GM11168 (cell line): ENCODE measurements around the gene SLC7A1.

Source experiments
- in situ Hi-C: fragments of 300-500 bp; cut with MboI; formaldehyde crosslinking; loops from one replicate; pipeline ENCODE4 v1.12.0; 2022; ENCODE audit warnings: low sequenced_read_pairs; ENCODE audit not compliant: unreplicated experiment

Gene SLC7A1

DNA sequence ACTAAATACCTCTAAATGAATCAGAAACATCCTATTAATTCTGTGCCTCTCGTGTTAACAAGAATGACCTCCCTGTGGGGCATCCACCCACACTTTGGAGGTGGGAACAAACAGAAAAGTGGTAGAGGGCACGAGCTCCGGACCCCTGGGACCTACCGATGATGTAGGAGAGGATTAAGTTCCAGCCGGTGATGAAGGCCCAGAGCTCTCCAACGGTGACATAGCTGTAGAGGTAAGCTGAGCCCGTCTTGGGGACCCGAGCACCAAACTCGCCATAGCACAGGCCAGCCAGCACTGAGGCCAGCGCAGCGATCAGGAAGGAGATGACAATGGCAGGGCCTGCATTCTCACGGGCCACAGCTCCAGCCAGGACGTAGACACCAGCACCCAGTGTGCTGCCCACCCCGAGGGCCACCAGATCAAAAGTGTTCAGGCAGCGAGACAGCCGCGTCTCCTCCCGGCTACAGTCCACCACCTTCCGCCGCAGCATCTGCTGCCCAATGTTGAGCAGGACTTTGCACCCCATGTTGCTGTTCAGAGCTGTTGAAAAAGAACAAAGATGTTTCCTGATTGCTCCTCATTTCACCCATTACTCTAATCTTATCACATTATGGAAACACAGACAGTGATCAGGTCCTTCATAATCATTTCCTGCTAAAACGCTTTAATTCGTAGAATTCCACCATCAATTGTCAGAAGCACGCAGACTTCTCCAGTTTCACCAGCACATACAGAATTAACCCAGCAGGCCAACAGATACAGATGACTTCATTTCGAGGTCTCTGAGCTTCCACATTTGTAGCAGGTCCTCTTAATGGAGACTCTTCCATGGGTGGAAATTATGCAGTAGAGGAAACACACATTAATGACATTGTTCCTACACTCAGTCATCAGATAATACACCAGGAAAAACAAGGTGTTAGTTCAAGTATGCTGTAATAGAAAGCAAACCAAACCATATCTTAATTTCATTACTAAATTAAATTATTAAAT, 59.5 kb downstream of the SLC7A1 start:
- in situ Hi-C loops = no loop called here

DNA sequence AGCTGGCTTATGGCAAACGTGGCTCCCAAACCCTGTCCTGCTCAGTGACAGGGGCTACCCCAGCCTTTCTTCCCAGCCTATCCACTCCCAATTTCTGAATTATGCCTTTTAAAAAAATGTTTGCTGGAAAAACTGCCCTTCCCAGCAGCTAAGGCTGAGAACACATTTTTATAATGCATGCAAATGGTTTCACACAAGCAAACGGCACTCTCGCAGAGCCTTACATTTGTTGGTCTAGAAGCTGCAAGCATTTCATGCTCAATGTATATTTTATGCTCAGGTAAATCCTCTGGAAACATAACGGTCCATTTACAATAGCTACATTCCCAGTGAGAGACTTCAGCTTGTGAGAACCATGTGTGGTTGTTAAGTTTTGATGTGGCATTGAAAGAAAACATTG, 61.4 kb downstream of the SLC7A1 start:
- in situ Hi-C loops = no loop called here

DNA sequence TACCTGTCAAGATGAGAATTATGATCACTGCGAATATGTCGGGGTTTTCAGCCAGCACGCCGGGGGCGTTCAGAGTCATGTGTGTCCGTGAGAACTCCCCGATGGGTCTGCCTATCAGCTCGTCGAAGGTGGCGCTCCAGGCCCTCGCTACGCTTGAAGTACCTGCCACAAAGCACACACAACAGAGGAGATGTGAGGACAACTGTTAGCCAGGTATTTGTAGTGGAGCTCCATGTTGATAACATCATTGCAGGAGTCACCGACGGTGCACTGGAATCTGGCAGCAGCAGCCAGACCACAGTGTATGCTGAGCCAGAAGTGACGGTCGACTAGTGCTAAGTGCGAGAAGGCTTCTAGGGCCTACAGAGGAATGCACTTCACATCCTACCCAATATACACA, 62.7 kb downstream of the SLC7A1 start:
- in situ Hi-C loops = no loop called here

DNA sequence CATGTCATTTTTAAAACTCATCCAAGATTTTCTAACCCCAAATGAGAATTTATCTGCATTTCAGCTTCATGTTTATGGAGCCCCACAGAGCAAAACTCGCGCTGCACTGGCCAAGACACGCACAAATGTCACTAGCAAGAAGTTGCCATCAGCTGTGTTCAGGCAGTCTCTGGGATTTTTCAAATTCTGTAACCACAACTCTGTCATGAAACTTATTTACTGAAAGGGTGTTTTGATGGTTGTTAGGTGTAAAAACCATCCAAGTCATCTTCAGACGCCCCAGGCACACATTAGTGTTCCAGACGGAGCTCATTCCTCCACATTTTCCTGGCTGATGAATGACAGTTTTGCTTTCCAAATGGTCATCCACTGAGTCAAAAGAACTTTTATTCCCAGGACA, 63.4 kb downstream of the SLC7A1 start:
- in situ Hi-C loops = no loop called here

DNA sequence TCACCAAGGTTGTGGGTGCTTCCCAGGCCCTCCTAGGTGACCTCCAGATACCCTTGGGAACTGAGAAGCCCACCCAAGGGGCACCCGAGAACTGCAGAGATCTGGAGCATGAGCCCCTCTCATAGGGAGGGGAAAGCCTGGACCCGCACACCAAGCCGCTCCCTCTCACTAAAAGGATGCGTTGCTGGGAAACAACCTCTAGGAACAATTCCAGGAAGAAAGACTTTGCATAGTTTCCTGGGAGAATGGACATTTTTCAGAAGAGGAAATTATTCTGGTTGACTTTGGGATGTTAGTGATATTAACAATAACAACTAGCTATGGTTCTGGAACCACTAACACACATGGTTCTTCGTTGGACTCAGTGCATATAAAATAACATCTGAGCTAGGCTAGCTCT, 64.6 kb downstream of the SLC7A1 start:
- in situ Hi-C loops = no loop called here

DNA sequence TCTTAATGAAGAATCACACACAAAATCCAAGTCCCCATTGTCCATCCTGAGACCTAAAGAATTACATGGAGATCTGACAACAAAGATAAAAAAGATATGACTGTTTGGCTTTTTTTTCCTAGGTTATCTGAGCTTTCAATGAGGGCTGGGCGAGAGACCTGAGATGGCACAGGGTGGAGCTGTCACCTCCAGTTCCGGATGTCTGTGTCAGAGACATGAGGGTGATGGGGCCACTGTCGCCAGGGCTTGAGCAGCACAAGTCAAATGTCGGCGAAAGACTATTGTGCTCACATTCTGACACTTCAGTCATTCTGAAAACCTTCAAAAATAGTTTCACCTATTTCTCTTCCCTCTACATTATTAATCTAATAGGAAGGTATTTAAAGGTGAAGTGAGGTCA, 65.7 kb downstream of the SLC7A1 start:
- in situ Hi-C loops = no loop called here

DNA sequence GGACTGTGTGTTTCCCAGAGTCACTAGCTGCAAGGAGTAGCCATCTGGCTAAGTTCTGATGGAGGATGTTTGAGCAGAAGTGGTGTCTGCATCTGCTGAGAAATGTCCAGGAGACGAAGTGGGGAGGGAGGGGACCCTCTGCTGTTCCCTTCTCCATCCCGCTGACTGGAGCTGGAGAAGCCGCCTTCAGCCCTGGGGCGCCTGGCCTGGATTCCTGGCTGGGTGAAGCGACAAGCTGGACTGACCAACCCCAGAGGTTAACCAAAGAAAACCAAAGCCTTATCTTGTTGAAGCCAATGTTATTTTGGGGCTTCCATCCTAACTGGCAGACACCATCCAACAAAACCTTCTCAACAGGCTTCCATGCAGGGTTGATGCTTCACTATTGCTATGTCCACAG, 67.6 kb downstream of the SLC7A1 start:
- in situ Hi-C loops = no loop called here

DNA sequence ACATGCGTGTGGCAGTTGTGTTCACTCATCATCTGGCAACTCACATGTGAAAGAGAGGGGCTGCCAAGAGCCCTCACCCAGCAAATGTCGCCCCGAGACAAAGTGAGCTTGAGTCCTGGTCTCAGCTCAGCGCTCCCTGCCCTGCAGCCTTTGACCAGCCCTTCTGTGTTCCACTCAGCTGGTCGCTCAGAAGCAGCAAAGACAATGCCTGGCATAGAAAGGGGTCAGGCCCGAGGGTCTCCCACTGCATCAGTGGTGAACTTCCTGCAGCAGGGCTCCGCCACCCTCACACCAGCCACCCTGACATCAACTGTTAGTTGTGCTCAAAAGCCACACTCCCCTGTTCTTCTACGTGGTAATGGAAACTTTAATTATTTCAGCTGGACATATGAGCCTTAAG, 68.0 kb downstream of the SLC7A1 start:
- in situ Hi-C loops = no loop called here

DNA sequence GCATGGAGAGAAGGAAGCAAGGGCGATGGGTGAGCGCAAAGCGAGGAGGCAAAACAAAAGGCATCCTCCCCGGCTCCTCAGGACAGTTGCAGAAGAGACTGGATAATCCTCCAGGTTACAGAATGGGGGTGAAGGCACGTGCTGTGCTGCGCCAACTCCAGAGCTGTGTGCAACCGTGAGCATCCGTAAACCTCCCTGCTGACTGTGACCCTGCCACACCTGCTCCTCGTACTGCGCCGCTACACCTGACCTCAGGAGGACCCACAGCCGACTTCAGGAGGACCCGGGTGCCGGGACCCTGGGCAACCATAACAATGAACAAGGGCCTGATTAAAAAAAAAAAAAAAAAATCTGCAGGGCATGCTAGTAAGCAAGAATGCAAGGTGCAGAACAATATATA, 68.7 kb downstream of the SLC7A1 start:
- in situ Hi-C loops = no loop called here

DNA sequence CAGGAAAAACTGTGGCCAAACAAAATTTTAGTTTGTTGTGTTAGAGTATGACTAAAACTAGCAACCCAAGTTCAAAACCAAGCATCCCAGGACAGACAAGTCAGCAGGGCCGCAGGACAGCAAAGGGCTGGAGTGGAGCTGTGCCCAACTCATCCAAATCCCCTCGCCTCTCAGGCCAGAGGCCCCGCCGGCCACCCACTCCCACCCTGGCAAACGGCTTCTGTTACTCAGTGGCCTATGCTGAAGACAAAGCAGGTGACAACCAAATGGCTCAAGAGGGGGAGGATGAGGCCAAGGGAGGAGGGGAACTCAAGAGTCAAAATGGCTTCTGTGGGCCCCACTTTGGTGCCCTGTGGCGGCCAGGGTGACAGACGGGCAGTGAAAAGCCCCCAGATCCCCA, 69.7 kb downstream of the SLC7A1 start:
- in situ Hi-C loops = no loop called here

DNA sequence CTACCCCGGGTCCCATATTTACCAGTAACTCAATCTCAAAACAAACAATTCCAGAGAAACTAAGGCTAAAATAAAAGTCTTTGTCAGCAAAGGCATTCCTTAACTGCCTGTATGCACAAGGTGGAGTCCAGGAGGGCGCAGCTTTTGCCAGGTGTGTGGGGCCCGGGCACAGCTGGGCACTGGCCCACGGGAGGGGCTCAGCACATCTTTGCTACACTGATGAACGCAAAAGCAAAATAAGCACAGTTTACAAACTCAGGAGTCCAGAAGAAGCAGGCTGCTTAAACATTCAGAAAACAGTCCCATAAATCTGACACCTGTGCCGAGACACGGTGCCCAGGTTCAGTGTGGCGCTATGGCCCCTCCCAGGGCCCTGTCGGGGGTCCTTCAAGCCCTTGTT, 70.8 kb downstream of the SLC7A1 start:
- in situ Hi-C loops = no loop called here

DNA sequence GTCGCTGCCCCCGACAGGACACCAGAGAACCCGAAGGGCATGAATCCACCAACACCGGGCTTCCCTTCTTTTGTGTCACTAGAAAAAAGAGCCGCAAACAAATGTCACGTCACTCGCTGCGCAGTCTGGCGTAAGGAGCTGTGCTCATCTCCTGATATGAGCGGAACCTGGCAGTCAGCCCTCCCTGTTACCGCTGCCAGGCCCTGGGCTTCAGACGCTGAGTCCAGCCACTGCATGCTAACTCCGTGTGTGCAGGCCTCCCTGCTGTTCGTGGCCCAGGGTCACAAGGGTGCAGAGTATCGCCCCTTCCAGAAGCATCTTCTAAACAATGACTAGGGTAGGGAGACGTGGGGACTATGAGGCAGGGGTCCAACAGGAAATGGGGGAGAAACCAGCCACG, 71.3 kb downstream of the SLC7A1 start:
- in situ Hi-C loops = no loop called here

DNA sequence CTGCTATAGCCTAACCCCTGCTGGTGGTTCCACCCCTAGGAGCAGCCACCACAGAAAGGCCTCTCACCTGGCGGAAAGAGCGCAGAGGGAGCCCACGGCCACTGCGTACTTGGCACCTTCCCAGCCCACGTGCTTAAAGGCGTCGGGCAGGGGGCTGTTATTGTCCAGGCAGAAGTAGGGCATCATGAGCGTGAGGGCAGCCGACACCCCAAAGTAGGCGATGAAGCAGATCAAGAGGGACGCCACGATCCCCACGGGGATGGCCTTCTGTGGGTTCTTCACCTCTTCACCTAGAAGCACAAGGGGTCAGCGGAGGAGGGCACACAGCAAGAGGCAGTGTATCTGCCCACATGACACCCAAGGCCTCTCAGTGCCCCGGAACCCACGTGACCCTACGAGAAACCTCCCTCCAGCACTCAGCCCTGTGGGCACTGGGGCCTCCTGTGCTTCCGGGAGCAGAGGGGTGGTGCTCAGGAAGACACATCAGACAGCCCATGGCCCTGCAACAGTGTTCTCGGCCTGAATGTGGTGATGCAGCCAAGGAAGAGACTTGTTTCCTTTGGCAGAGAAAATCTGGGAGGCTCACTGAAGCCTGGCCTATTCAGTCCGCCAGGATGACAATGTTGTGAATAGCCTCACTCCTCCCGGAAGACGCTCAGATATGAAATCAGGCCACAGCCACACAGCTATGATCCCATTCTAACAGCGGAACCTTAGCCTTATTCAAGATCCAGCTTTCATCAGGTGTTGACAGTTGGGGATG, 72.1 kb downstream of the SLC7A1 start:
- in situ Hi-C loops = no loop called here

DNA sequence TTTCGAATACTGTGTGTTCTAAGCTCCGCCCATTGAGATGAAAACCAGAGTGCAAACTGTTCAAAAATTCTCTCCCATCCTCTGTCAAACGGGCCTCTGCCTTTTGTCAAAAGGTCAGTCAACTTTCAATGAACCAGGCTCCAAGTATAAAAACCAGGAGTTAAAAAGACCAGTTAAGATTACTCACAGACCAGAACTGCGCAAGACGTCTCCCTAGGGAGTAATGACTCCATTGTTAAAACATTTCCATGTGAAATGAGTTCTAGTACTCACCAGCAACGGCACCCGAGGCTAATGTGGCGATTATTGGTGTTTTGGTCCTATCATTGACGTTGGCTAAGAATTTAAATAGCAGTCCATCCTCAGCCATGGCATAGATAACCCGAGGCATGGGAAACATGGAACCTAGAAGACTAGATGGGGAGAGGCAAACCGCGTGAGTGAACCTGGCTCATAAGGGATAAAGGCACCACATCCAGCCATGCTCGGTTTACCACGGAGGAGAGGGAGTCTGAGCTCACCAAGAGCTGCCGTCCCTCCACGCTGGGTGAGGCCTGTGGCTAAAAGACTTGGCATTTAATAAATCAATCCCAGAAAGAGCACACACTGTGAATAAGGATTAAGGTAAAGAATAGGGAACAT, 73.3 kb downstream of the SLC7A1 start:
- in situ Hi-C loops = no loop called here

DNA sequence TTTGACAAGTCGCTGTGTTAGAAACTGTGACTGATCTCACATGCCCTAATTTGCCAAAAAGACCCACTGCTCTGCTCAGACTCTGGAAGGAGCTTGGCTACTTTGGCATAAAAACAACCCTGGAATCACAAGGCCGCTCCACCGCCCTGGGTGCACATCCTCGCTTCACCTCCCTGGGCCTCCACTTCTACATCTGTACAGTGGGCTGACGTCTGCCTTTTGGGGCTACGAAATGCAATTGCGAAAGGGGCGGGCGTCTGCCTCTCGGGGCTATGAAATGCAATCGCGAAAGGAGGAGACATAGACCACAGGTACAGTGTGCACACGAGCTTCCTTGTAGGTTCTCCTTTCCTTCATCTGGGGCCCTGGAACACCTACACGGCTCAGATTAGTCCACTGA, 74.2 kb downstream of the SLC7A1 start:
- in situ Hi-C loops = no loop called here

DNA sequence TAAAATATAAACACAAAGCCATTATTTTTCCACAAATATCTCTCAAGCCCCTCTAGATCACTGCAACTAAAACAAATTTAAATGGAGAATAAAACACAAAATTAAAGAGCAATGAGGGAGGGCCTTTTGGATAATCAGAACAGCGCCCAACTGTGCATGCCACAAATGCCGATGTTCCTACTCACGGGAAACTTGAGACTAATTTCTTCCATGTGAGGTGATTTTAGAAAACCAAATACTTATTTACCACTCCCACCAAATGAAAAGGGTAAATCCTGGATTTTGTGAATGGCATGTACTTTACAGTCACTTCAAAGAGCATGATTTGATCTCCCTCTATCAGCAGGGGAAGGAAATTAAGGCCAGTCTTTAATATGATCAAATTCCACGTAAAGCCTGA, 74.8 kb downstream of the SLC7A1 start:
- in situ Hi-C loops = no loop called here

DNA sequence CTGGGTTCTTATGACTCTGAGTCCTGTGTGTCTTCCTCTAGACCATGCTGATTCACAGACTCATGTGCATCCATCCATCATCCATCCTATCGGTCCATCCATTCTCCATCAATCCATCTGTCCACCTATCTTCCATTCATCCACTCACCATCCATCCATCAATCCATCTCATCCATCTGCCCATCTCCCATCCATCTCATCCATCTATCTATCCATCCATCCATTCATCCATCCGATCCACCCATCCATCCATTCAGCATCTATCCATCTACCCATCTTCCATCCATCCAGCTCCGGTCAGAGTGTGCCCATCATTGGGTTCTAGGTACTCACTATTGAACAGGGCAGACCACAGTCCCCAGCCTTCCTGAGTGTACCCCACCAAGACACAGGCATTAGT, 75.6 kb downstream of the SLC7A1 start:
- in situ Hi-C loops = loop anchor here (5.0 kb wide), 1 partner anchor 192 kb away; no protein-coding TSS in a partner anchor

DNA sequence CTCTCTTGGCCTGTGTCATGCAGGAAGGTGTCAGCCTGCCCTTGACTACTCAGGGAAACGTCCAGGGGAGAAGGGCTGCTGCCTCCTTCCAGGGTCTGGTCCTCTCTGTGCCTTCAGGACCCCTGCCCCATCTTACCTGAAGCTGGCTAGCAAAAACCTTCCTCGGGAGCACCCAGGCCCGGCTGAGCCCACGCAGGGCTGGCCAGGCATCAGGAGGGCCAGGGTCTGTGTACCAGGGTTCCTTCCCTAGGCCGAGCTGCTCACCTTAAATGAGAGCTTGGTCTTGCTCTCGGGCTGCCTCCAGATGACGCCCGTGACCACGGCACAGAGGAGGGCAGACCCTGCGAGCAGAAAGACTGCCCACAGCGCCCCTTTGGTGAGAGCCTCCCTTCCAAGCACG, 78.6 kb downstream of the SLC7A1 start:
- in situ Hi-C loops = loop anchor here (5.0 kb wide), 1 partner anchor 195 kb away; no protein-coding TSS in a partner anchor

DNA sequence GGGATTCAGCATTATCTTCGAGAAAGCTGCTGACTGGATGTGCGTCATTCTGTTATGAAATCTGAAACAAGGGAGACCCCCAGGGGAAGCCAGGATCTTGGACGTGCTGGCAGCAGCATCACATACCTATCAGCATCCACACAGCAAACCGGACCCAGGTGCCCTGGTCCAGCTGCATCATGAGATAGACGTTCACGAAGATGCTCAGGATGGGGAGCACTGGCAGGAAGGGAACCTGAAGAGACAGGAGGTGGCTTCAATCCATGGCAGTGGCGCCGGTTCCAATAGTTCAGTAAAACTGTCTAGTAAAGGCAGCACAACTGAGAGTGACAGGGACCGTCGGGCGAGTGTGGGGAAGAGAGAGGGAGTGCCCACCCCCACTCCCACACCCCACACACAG, 79.5 kb downstream of the SLC7A1 start:
- in situ Hi-C loops = loop anchor here (5.0 kb wide), 1 partner anchor 196 kb away; no protein-coding TSS in a partner anchor

DNA sequence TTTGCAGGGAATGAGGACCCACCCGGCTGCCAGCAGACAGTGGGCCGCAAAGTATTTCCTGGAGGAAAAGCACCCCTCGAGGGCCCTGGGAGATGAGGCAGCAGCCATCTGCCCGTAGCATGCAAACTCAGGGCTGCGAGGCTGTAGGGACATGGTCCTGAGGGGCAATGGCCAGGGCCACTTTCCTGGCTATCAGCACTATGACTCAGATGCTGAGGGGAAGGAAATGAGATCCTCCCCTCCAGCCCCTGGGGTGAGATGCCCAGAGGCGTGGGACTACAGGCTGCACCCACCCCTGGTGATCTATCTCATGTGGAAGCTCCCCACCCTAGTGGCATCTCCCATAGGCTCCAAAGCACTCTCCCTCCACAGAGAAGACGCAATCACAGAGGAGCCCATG, 80.1 kb downstream of the SLC7A1 start:
- in situ Hi-C loops = loop anchor here (5.0 kb wide), 1 partner anchor 197 kb away; no protein-coding TSS in a partner anchor
